NCI-H774 (cell line): ENCODE results near the gene GMPPA.

Experiments
- DNase-seq: peaks from one replicate; lab custom pipeline; 2025; lab: John Stamatoyannopoulos, UW

Gene GMPPA

GRCh38 chr2:219486380-219486959 is 12.2 kb upstream of the GMPPA start:
- no peak for DNase-seq

DNA sequence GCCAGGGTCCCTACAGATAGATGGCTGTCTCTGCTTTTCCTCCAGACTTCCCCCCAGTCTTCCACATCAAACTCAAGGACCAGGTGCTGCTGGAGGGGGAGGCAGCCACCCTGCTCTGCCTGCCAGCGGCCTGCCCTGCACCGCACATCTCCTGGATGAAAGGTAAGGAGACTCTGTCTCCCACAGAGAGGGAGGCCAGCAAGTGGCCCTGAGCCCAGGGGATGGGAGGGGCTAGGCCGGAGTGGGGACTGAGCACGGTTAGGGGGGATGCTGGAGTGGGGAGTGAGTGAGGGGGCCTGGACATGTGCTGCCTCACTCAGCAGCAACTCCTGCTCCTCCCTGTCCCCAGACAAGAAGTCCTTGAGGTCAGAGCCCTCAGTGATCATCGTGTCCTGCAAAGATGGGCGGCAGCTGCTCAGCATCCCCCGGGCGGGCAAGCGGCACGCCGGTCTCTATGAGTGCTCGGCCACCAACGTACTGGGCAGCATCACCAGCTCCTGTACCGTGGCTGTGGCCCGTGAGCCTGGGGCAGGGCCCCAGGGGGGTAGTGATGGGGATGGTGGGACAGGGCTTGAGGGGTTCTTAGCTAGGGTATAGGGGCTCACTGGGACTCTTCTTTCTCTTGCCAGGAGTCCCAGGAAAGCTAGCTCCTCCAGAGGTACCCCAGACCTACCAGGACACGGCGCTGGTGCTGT is 10.4 kb upstream of the GMPPA start:
- no peak for DNase-seq

- no peak for DNase-seq
Observed at GRCh38 chr2:219488844-219489194, 9.9 kb upstream of the GMPPA start.

- DNase-seq, result no peak
Observed at GRCh38 chr2:219489315-219489714, 9.4 kb upstream of the GMPPA start.

- no peak for DNase-seq
Observed at GRCh38 chr2:219490186-219490585, 8.5 kb upstream of the GMPPA start.

DNA sequence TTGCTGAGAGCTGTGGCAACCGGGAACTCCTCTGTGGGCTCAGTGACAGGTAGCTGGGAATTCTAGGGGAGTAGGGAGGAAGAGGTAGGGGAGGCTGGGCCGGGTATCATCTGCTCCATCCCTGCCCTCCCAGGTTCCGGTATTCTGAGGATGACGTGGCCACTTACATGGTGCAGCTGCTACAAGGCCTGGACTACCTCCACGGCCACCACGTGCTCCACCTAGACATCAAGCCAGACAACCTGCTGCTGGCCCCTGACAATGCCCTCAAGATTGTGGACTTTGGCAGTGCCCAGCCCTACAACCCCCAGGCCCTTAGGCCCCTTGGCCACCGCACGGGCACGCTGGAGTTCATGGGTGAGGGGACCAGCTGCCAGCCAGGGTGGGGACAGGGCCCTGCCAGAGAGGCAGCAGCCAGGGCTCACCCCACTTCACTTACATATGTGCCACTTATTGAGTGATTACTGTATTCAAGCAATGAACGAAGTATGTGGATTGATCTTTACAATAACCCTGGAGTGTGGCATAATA is 8.0 kb upstream of the GMPPA start:
- DNase-seq, result no peak

DNA sequence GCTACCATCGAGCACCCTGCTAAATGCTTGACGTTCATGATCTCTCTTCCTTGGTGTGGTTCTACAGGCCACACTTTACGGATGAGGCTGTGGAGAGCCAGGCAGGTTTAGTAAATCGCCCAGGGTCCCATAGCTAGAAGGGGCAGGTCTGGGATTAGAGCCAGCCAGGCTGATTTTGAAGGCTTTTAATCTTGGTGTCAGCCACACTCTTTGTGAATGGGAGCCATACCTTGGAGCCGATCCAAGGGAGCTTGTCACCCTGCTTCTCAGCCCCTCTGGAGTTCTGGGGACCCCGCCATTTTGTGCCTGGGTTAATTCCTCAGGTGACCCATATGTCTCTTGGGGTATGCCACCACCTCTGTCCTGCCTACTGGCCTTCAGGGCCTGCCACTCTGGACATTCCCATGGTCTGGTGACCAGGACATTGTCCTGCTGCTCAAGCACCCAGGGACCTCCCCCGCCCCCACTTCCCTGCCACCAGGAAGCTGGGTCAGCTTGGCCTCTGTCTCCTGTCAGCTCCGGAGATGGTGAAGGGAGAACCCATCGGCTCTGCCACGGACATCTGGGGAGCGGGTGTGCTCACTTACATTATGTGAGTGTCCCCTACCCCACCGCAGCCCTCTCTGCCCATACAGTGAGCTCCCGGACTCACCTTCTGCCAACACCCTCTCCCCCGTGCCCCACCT is 7.3 kb upstream of the GMPPA start:
- no peak for DNase-seq

DNA sequence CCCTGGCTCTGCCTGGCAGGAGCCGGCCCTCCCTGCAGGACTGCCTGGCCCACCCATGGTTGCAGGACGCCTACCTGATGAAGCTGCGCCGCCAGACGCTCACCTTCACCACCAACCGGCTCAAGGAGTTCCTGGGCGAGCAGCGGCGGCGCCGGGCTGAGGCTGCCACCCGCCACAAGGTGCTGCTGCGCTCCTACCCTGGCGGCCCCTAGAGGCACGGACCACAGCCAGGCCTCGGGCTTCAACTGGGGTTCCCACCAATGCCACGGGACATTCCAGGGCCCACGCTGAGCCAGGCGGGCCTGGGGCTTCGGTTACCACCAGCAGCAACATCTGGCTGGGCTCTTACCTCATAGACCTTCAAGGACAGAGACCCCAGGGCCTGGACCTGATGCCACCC is 6.1 kb upstream of the GMPPA start:
- no peak for DNase-seq

- DNase-seq, result no peak
Observed at GRCh38 chr2:219493086-219493485, 5.6 kb upstream of the GMPPA start.

DNA sequence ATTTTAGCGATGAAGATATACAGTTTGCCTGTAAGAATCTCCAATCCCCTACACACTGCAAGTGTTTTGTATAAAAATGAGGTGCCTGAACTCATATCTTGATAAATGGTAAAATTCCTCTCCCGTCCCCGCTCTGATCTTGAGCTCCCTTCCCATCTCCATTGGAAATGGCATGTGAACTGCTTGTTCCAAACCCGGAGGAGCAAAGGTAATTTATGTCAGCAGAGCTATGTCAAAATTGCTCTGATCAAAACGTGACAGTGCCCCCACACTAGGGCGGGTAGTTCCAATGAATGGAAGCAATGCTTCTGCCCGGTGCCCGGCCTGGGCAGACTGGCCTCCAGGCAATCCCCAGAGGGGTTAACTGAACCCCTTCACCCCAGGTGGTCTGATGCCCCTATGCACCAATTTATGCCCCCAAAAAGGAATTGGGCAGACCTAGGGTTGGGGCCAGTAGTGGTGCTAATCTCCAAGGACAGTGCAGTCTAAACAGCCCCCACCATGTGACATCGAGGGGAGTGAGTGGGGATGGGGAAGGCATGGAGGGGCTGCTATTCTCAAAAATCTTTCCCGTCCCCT is 3.6 kb upstream of the GMPPA start:
- no peak for DNase-seq

- DNase-seq, result no peak
Observed at GRCh38 chr2:219495531-219496122, 3.1 kb upstream of the GMPPA start.

DNA sequence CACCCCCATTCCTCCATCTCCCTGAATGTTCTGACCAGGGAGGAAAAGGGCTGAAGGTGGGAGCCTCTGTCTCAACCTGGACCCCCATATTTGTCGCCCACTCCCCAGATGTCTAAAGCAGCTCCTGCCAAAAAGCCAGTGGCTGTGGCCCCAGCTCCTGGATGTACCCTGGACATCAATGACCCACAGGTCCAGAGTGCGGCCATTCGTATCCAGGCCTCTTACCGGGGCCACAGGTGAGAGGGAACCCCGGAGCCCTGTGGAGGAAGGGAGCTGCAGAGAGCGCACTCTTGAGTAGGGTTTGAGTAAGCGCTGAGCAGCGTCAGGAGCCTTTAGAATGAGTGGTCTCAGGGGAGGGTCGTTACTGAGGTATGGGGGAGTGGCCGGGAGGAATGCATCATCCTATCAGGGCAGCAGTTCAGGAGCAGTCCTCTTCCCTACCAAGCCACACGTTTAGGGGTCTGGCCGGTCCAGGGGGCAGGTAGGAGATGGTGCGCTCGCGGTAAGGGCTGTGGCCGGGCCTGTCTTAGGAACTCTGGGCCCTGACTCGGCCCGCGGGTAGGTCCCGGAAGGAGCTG is 2.4 kb upstream of the GMPPA start:
- DNase-seq, result no peak

GRCh38 chr2:219496825-219497494 is 1.7 kb upstream of the GMPPA start:
- DNase-seq, result no peak

GRCh38 chr2:219497495-219498279 is 1.0 kb upstream of the GMPPA start:
- DNase-seq, result peak; percentile 54

GRCh38 chr2:219499058-219499307 is 292 bp downstream of the GMPPA start:
- DNase-seq, result no peak

- DNase-seq, result no peak
Observed at GRCh38 chr2:219499555-219499954, 864 bp downstream of the GMPPA start.

DNA sequence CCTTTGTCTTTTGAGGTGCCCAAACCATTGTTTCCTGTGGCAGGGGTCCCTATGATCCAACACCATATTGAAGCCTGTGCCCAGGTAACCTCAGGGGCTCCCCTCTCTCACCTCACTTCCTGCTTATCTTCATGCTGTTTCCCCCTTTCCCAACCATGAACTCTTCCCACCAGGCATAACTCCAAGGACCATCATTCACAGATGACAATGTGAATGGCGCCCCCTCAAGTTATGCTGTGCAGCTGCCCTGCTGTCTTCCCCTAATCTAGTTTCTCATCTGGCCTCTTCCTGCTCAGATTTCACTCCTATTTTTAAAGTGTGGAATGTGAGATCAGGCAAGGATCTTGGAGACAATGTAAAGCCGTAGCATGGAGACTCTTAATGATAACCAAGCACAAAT is 1.4 kb downstream of the GMPPA start:
- DNase-seq, result no peak

DNA sequence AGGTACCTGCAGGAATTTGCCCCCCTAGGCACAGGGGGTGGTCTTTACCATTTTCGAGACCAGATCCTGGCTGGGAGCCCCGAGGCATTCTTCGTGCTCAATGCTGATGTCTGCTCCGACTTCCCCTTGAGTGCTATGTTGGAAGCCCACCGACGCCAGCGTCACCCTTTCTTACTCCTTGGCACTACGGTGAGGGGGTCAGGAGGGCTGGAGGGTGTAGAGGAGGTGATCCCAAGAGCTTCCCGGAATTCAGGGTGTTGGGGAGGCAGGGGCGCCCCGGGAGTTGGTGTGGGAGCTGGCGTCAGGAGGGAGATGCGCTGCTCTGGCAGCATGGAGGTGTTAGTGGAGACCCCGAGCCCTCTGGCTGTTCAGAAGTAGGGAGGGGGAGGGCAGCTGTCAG is 3.2 kb downstream of the GMPPA start:
- DNase-seq, result no peak

DNA sequence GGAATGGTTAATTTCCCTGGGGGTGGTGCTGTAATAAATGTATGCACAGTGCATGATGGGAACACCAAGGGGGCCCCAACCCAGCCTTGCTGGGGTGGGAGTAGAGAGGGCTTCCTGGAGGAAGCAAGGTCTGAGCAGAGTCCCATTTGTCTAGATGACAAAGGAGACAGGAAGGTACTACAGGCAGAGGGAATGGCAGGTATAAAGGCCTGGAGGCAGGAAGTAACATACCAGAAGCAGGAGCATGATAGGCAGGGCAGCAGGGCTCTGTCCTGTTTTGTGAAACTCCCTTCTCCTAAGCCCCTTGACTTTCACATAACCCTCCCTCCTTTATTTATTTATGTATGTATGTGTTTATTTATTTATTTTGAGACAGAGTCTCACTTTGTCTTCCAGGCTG is 3.9 kb downstream of the GMPPA start:
- no peak for DNase-seq

DNA sequence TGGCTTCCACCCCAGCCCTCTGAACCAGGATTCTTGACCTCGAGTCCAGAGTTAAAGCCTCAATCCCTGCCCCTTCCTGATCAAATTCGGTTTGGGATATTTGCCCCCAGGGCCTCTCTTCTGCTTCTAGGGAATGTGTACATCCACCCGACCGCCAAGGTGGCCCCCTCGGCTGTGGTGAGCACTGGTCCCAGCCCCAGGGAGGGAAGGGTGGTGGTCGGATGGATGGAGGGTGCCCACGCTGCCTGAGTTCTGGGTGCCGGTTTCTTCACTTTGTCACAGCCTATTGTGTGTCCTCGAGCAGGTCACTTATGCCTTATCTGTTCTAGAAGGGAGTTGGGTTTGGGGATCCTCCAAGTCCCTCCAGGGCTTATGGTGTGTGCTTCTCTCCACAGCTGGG is 6.9 kb downstream of the GMPPA start:
- no peak for DNase-seq

- DNase-seq, result no peak
Observed at GRCh38 chr2:219506153-219506801, 7.6 kb downstream of the GMPPA start.
